HepG2 (cell line): ENCODE data around the gene ATAD3A. TPM values are rescaled to one million over a fixed set of nuclear protein-coding genes. Genes with fewer than 3 reads are reported as not detected.
A peak's percentile ranks its signal among the peaks of the same experiment; 100 is the strongest.

Experiments
- ATF6 ChIP-seq: sonication (generic); formaldehyde crosslinking; conservative IDR thresholded peaks from 2 replicates; pipeline ENCODE4 v1.4.0; 2020; ENCODE audit warnings: missing genetic modification reagents
- CREB1 ChIP-seq, 2 experiments: fragments of 450-650 bp in 1 of 2; IDR thresholded peaks; 2 replicates each; pipeline ENCODE4 v1.6.1; 2016 to 2017; ENCODE audit warnings: control low read depth in 1 of 2, mild to moderate bottlenecking in 1 of 2, missing compliant biosample characterization in 1 of 2, missing genetic modification characterization in 1 of 2
- DMAP1 ChIP-seq: IDR thresholded peaks from 2 replicates; pipeline ENCODE4 v1.6.1; 2016
- E2F5 ChIP-seq: sonication (generic); formaldehyde crosslinking; conservative IDR thresholded peaks from 2 replicates; pipeline ENCODE4 v1.4.0; 2020; ENCODE audit warnings: missing genetic modification reagents
- IKZF4 ChIP-seq: sonication (generic); formaldehyde crosslinking; IDR thresholded peaks from 2 replicates; pipeline ENCODE4 v1.5.1; 2020; ENCODE audit warnings: borderline replicate concordance, mild to moderate bottlenecking, low read depth, missing genetic modification reagents; ENCODE audit errors: not compliant biosample characterization
- KDM1A ChIP-seq: IDR thresholded peaks from 2 replicates; pipeline ENCODE4 v1.6.1; 2016; ENCODE audit warnings: missing compliant biosample characterization
- MAZ ChIP-seq, 2 experiments: sonication (generic) in 1 of 2; formaldehyde crosslinking in 1 of 2; IDR thresholded peaks; 2 replicates each; pipeline versions ENCODE4 v1.5.0 to v1.6.1; 2012 to 2020; ENCODE audit warnings: low read depth in 2 of 2, mild to moderate bottlenecking in 2 of 2, borderline replicate concordance in 1 of 2, improper control_type of control experiment in 1 of 2, low read length in 1 of 2, missing genetic modification reagents in 1 of 2, moderate library complexity in 1 of 2
- POLR2AphosphoS2 ChIP-seq: IDR thresholded peaks from 2 replicates; pipeline ENCODE4 v1.6.1; 2011; ENCODE audit warnings: low read depth, low read length, improper control_type of control experiment
- ZMAT5 ChIP-seq: sonication (generic); formaldehyde crosslinking; IDR thresholded peaks from 2 replicates; pipeline ENCODE4 v1.5.0; 2020; ENCODE audit warnings: mild to moderate bottlenecking, low read depth, missing genetic modification reagents, borderline replicate concordance
- ZNF354B ChIP-seq: sonication (generic); formaldehyde crosslinking; IDR thresholded peaks from 2 replicates; pipeline ENCODE4 v1.8.0; 2022; ENCODE audit warnings: mild to moderate bottlenecking, missing genetic modification reagents
- ZNF567 ChIP-seq: sonication (generic); formaldehyde crosslinking; IDR thresholded peaks from 2 replicates; pipeline ENCODE4 v1.8.1; 2023; ENCODE audit warnings: mild to moderate bottlenecking, missing genetic modification reagents, borderline replicate concordance
- ZNF570 ChIP-seq: sonication (generic); formaldehyde crosslinking; IDR thresholded peaks from 2 replicates; pipeline ENCODE4 v1.4.0; 2020; ENCODE audit warnings: mild to moderate bottlenecking, missing genetic modification reagents, borderline replicate concordance
- ZNF879 ChIP-seq: sonication (generic); formaldehyde crosslinking; IDR thresholded peaks from 2 replicates; pipeline ENCODE4 v1.8.1; 2023; ENCODE audit warnings: missing genetic modification reagents
- polyA plus RNA-seq, 8 experiments: library from polyadenylated mRNA; depleted of rRNA in 3 of 8; stranded (reverse) in 7 of 8; unstranded in 1 of 8; fragments of >200 nt; fragmentation: Illumina TruSeq in 4 of 8; extraction: Trizol in 4 of 8; gene quantifications; 2 replicates each; pipeline versions ENCODE4 v1.2.1 to v1.2.3, GENCODE V29; 2011 to 2016; ENCODE audit warnings: low read depth in 4 of 8, missing spikeins in 1 of 8, mixed read lengths in 1 of 8; ENCODE audit not compliant: insufficient read depth in 1 of 8
- total RNA-seq, 5 experiments: library from RNA; depleted of rRNA; stranded (reverse); fragments of >200 nt; fragmentation: Illumina TruSeq; extraction: Trizol; gene quantifications; 2 replicates each; pipeline ENCODE4 v1.2.3, GENCODE V29; 2016; ENCODE audit warnings: low read depth in 1 of 5
- TF ChIP-seq, protein P1 (sequence below): IDR thresholded peaks from 2 replicates; pipeline ENCODE4 v1.6.1; 2016; ENCODE audit warnings: low read depth, missing genetic modification reagents, missing compliant biosample characterization
- TF ChIP-seq, protein P2 (sequence below): sonication (generic); formaldehyde crosslinking; IDR thresholded peaks from 2 replicates; pipeline ENCODE4 v1.4.0; 2020; ENCODE audit warnings: missing genetic modification reagents, low read depth, mild to moderate bottlenecking, borderline replicate concordance

The ATAD3A gene
- total and polyA plus RNA-seq, 2 of the 13 experiments (the other 11 are each of a cell fraction or from before 2014, with no cell fraction given): 10.6 to 49.0 TPM

GRCh38 chr1:1573843-1574720 lies 62.1 kb downstream of the ATAD3A start (continued):
- TF ChIP-seq E2F5: no peak
- TF ChIP-seq DMAP1 (CRISPR knock-in tag): peak; percentile 63; the same call in 1 of the 2 replicates
- peak; percentile 56; the same call in 1 of the 2 replicates for TF ChIP-seq ZNF570 (CRISPR knock-in tag)
- no peak for TF ChIP-seq CREB1 (IDR thresholded peaks at IDR 0.05)
- TF ChIP-seq CREB1 (CRISPR knock-in tag; IDR thresholded peaks at IDR 0.05): peak; percentile 53; the same call in 1 of the 2 replicates
- TF ChIP-seq MAZ (IDR thresholded peaks at IDR 0.05; ENCODE audit: borderline replicate concordance, low read depth, low read length): no peak
- TF ChIP-seq MAZ (CRISPR knock-in tag; IDR thresholded peaks at IDR 0.05; ENCODE audit: low read depth): no peak; the same call in 1 of the 2 replicates
- no peak for TF ChIP-seq ATF6 (CRISPR knock-in tag)
- TF ChIP-seq IKZF4 (CRISPR knock-in tag): no peak
- TF ChIP-seq, protein P1, sequence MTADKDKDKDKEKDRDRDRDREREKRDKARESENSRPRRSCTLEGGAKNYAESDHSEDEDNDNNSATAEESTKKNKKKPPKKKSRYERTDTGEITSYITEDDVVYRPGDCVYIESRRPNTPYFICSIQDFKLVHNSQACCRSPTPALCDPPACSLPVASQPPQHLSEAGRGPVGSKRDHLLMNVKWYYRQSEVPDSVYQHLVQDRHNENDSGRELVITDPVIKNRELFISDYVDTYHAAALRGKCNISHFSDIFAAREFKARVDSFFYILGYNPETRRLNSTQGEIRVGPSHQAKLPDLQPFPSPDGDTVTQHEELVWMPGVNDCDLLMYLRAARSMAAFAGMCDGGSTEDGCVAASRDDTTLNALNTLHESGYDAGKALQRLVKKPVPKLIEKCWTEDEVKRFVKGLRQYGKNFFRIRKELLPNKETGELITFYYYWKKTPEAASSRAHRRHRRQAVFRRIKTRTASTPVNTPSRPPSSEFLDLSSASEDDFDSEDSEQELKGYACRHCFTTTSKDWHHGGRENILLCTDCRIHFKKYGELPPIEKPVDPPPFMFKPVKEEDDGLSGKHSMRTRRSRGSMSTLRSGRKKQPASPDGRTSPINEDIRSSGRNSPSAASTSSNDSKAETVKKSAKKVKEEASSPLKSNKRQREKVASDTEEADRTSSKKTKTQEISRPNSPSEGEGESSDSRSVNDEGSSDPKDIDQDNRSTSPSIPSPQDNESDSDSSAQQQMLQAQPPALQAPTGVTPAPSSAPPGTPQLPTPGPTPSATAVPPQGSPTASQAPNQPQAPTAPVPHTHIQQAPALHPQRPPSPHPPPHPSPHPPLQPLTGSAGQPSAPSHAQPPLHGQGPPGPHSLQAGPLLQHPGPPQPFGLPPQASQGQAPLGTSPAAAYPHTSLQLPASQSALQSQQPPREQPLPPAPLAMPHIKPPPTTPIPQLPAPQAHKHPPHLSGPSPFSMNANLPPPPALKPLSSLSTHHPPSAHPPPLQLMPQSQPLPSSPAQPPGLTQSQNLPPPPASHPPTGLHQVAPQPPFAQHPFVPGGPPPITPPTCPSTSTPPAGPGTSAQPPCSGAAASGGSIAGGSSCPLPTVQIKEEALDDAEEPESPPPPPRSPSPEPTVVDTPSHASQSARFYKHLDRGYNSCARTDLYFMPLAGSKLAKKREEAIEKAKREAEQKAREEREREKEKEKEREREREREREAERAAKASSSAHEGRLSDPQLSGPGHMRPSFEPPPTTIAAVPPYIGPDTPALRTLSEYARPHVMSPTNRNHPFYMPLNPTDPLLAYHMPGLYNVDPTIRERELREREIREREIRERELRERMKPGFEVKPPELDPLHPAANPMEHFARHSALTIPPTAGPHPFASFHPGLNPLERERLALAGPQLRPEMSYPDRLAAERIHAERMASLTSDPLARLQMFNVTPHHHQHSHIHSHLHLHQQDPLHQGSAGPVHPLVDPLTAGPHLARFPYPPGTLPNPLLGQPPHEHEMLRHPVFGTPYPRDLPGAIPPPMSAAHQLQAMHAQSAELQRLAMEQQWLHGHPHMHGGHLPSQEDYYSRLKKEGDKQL (CRISPR knock-in tag): no peak
- TF ChIP-seq ZNF354B (CRISPR knock-in tag): no peak
- no peak for TF ChIP-seq POLR2AphosphoS2
- TF ChIP-seq ZNF879: no peak
- TF ChIP-seq, protein P2, sequence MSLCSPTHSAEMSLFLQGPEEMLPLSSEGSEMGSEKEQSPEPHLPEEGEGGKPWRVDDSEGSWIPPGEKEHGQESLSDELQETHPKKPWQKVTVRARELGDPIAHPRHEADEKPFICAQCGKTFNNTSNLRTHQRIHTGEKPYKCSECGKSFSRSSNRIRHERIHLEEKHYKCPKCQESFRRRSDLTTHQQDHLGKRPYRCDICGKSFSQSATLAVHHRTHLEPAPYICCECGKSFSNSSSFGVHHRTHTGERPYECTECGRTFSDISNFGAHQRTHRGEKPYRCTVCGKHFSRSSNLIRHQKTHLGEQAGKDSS: 0 out of 2 replicates have a peak, but pooled peaks have one; percentile 69
- TF ChIP-seq ZNF567 (CRISPR knock-in tag): 0 out of 2 replicates have a peak, but pooled peaks have one; percentile 2
- TF ChIP-seq ZMAT5 (CRISPR knock-in tag): no peak
- no peak for TF ChIP-seq KDM1A (CRISPR knock-in tag)
